ENCODE results near the gene STK39.
A peak's percentile ranks its signal among the peaks of the same experiment; 100 is the strongest.
"Not testable (repeated sequence)": the region's sequence is repeated elsewhere in the genome, so short reads cannot be mapped to it uniquely, and the experiment has no call there.

The STK39 gene

DNA sequence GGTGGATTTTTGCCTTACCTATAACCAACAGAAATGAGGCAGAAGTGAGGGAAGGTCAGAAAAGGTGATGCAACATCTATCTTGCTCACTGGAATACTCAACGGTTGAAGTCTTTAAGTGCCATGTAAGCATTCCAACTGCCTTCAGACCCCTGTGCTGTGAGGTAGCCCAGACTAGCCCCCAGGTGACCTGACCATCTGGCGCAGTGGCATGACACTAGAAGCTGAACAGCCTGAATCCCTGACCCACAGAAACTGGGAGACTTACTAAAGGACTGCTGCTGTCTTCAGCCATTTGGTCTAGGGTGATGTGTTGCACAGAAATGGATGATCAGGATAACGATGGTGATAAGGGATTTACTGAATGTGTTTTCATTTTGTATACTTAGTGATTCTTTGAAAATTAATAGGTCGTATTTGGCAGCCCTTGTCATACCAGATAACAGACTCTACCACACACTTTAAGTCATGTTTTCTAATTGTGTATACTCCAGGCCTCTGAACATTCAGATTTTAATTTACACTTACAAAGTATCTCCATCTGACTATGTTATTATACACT lies 161.5 kb downstream of the STK39 start:
- H3K4me1 Mint-ChIP-seq, result peaks cover 29% of the 10 kb centered on the region
- H3K27me3 Mint-ChIP-seq (ENCODE audit: low read depth), result no peaks in the 10 kb centered on the region
- no peak overlapping the region for H3K4me3 Mint-ChIP-seq
- H3K36me3 Mint-ChIP-seq (ENCODE audit: low read depth), result peaks cover 33% of the 10 kb centered on the region
- no peak for TF ChIP-seq CTCF (IDR thresholded peaks at IDR 0.05; ENCODE audit: unreplicated experiment in 3 of 3)
- peak overlapping the region in 2 of 3 experiments; percentile 37 to 84 for H3K27ac Mint-ChIP-seq
- peaks cover 11% of the 10 kb centered on the region for H3K9me3 Mint-ChIP-seq

GRCh38 chr2:168084288-168084687 lies 163.1 kb downstream of the STK39 start:
- Mint-ChIP-seq H3K9me3 (peaks cover 11% of the 10 kb centered on the region), H3K27ac (peak overlapping the region; percentile 15 to 84 (median 52)), H3K4me3 (no peak overlapping the region), H3K36me3 (ENCODE audit: low read depth) (peaks cover 40% of the 10 kb centered on the region), H3K27me3 (ENCODE audit: low read depth) (no peaks in the 10 kb centered on the region), H3K4me1 (peaks cover 29% of the 10 kb centered on the region)
- no peak for TF ChIP-seq CTCF (IDR thresholded peaks at IDR 0.05; ENCODE audit: unreplicated experiment in 3 of 3)

DNA sequence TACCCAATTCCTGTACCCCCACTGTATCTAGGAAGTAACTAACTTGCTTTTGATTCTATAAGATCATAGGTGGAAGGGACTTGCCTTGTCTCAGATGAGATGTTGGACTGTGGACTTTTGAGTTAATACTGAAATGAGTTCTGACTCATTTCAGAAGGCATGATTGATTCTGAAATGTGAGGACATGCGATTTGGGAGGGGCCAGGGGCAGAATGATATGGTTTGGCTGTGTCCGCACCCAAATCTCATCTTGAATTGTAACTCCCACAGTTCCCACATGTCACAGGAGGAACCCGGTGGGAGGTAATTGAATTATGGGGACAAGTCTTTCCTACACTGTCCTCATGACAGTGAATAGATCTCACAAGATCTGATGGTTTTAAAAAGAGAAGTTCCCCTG lies 165.9 kb downstream of the STK39 start:
- Mint-ChIP-seq H3K9me3 (peaks cover 11% of the 10 kb centered on the region), H3K36me3 (ENCODE audit: low read depth) (peaks cover 49% of the 10 kb centered on the region), H3K4me1 (peaks cover 32% of the 10 kb centered on the region)
- not testable (repeated sequence) for H3K4me3 Mint-ChIP-seq; H3K27ac Mint-ChIP-seq; H3K27me3 Mint-ChIP-seq (ENCODE audit: low read depth)

- no peak for TF ChIP-seq CTCF (IDR thresholded peaks at IDR 0.05; ENCODE audit: unreplicated experiment in 3 of 3)
- H3K4me1 Mint-ChIP-seq, result peaks cover 10% of the 10 kb centered on the region
- peaks cover 64% of the 10 kb centered on the region for H3K36me3 Mint-ChIP-seq (ENCODE audit: low read depth)
- no peak overlapping the region for H3K4me3 Mint-ChIP-seq
- no peaks in the 10 kb centered on the region for H3K27me3 Mint-ChIP-seq (ENCODE audit: low read depth)
- peaks cover 11% of the 10 kb centered on the region for H3K9me3 Mint-ChIP-seq
- H3K27ac Mint-ChIP-seq, result no peak overlapping the region
Observed at GRCh38 chr2:168079236-168079635, 168.2 kb downstream of the STK39 start.

GRCh38 chr2:168076731-168077130 lies 170.7 kb downstream of the STK39 start:
- peak overlapping the region in 2 of 3 experiments; percentile 5 to 46 for H3K27ac Mint-ChIP-seq
- no peak for TF ChIP-seq CTCF (IDR thresholded peaks at IDR 0.05; ENCODE audit: unreplicated experiment in 3 of 3)
- H3K27me3 Mint-ChIP-seq (ENCODE audit: low read depth), result no peaks in the 10 kb centered on the region
- H3K9me3 Mint-ChIP-seq, result peaks cover under 1% of the 10 kb centered on the region
- peaks cover 8% of the 10 kb centered on the region for H3K4me1 Mint-ChIP-seq
- H3K4me3 Mint-ChIP-seq, result no peak overlapping the region
- H3K36me3 Mint-ChIP-seq (ENCODE audit: low read depth), result peaks cover 61% of the 10 kb centered on the region

- Mint-ChIP-seq H3K4me1 (peaks cover 8% of the 10 kb centered on the region), H3K27me3 (ENCODE audit: low read depth) (no peaks in the 10 kb centered on the region), H3K9me3 (no peaks in the 10 kb centered on the region), H3K4me3 (no peak overlapping the region), H3K36me3 (ENCODE audit: low read depth) (peaks cover 61% of the 10 kb centered on the region), H3K27ac (peak overlapping the region in 1 of 3 experiments; percentile 34)
- TF ChIP-seq CTCF (IDR thresholded peaks at IDR 0.05; ENCODE audit: unreplicated experiment in 3 of 3), result no peak
Observed at GRCh38 chr2:168075446-168075845, 171.9 kb downstream of the STK39 start.

Measured in nephron (organoid).